Measurements from ENCODE around the gene KCNK15.

The KCNK15 gene

DNA sequence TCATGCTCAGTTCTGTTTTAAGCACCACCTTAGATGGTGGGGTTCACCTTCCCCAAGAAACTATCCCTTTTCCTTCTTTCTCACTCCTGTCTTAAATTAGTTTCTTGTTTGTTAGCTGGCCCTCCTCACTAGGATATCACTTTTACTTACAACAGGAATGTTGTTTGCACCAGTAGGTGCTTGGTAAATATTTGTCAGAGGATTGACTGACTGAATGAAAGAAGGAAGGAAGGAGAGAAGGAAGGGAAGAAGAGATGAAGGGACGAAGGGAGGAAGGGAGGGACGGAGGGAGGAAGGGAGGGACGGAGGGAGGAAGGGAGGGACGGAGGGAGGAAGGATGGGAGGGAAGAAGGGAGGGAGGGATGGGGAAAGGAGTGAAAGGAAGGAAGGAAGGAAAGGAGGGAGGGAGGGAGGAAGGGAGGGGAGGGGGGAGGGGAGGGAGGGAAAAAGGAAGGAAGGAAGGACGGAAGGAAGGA is 505 bp upstream of the KCNK15 start:
- H3K27ac ChIP-seq (ENCODE audit: low read depth, low read length) = no peak overlapping the region
- no peak overlapping the region for H2BK120ac ChIP-seq (ENCODE audit: low read depth, low read length)
- H3K4me3 ChIP-seq (ENCODE audit: low read length) = no peak overlapping the region
- H3K79me1 ChIP-seq (ENCODE audit: low read length) = no peaks in the 10 kb centered on the region
- H3K4ac ChIP-seq (ENCODE audit: low read depth, low read length) = no peak overlapping the region
- no peak overlapping the region for H3K23ac ChIP-seq (ENCODE audit: low read length)
- H2AK5ac ChIP-seq (ENCODE audit: low read length) = no peak overlapping the region
- H2BK15ac ChIP-seq (replicated peaks; ENCODE audit: low read depth) = no peak overlapping the region
- DNase-seq = no peak
- no peaks in the 10 kb centered on the region for H3K27me3 ChIP-seq (ENCODE audit: insufficient read depth, low read length, poor library complexity)
- no peak overlapping the region for H2BK5ac ChIP-seq (ENCODE audit: low read length)
- no peak overlapping the region for H4K8ac ChIP-seq (ENCODE audit: low read depth, low read length)
- no peaks in the 10 kb centered on the region for H3K36me3 ChIP-seq (ENCODE audit: control insufficient read depth, insufficient read depth, low read length)
- H4K5ac ChIP-seq (ENCODE audit: low read length) = no peak overlapping the region
- H3K9ac ChIP-seq (ENCODE audit: low read length) = no peak overlapping the region
- no peaks in the 10 kb centered on the region for H3K79me2 ChIP-seq (ENCODE audit: control insufficient read depth, insufficient read depth, low read length)
- no peak overlapping the region for H3K56ac ChIP-seq (ENCODE audit: low read length)
- H3K18ac ChIP-seq (ENCODE audit: low read length) = peak overlapping the region; percentile 65
- no peak overlapping the region for H3K4me2 ChIP-seq (ENCODE audit: low read length)
- WGBS (ENCODE audit: extremely low coverage, insufficient coverage, low lambda C conversion rate) = 54% methylated on average over 2 of the region's 5 CpGs
- H3K4me1 ChIP-seq (ENCODE audit: control insufficient read depth, low read depth, low read length) = peaks cover 2% of the 10 kb centered on the region

DNA sequence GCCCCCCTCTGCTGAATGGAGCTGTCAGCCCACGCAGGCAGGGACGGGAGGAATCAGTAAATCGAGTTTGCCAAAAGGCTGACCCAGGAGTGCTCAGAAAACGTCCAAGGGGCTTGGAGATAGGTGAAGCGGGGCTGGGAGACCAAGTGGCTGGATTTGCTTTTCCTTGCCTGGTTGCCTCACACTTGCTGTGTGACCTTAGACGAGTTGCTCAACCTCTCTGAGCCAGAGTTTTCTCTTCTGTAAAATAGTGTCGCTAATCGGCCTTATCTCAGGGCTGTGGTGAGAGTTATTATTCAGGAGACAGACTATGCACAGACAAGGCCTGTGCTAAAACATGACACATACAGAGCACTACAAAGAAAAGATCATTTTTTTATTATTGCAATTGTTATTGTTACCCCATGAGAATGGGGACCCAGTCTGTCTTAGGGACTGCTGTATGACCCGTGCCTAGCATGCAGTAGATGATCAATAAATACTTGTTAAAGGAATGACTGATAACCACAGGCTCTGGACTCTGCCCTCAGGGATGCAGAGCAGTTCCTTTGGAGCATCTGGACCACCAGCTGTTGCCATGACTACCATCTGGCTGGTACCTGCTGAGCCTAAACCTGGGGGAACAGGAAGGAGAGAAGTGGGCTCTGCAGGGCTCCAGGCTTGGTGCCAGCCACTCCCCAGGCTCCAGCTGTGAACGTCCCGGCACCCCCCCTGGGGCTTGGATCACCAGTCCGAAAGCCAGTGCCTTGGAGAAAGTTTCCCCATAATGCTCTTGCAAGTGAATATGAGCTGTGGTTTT is 901 bp downstream of the KCNK15 start:
- Histone ChIP-seq H3K27me3 (ENCODE audit: insufficient read depth, low read length, poor library complexity) (no peaks in the 10 kb centered on the region), H3K4me2 (ENCODE audit: low read length) (peak overlapping the region; percentile 65), H2BK120ac (ENCODE audit: low read depth, low read length) (no peak overlapping the region), H2BK5ac (ENCODE audit: low read length) (no peak overlapping the region), H2AK5ac (ENCODE audit: low read length) (no peak overlapping the region), H4K8ac (ENCODE audit: low read depth, low read length) (no peak overlapping the region), H3K4ac (ENCODE audit: low read depth, low read length) (no peak overlapping the region), H3K4me3 (ENCODE audit: low read length) (no peak overlapping the region), H3K23ac (ENCODE audit: low read length) (no peak overlapping the region), H3K9ac (ENCODE audit: low read length) (peak overlapping the region; percentile 61), H3K27ac (ENCODE audit: low read depth, low read length) (no peak overlapping the region), H3K79me2 (ENCODE audit: control insufficient read depth, insufficient read depth, low read length) (no peaks in the 10 kb centered on the region), H4K5ac (ENCODE audit: low read length) (no peak overlapping the region), H3K18ac (ENCODE audit: low read length) (no peak overlapping the region), H3K4me1 (ENCODE audit: control insufficient read depth, low read depth, low read length) (peaks cover 2% of the 10 kb centered on the region), H2BK15ac (replicated peaks; ENCODE audit: low read depth) (no peak overlapping the region), H3K79me1 (ENCODE audit: low read length) (no peaks in the 10 kb centered on the region), H3K36me3 (ENCODE audit: control insufficient read depth, insufficient read depth, low read length) (no peaks in the 10 kb centered on the region), H3K56ac (ENCODE audit: low read length) (peak overlapping the region; percentile 79)
- no CpG with 5 or more reads among the region's 12 CpGs for WGBS (ENCODE audit: extremely low coverage, insufficient coverage, low lambda C conversion rate)
- peak; percentile 74 for DNase-seq

DNA sequence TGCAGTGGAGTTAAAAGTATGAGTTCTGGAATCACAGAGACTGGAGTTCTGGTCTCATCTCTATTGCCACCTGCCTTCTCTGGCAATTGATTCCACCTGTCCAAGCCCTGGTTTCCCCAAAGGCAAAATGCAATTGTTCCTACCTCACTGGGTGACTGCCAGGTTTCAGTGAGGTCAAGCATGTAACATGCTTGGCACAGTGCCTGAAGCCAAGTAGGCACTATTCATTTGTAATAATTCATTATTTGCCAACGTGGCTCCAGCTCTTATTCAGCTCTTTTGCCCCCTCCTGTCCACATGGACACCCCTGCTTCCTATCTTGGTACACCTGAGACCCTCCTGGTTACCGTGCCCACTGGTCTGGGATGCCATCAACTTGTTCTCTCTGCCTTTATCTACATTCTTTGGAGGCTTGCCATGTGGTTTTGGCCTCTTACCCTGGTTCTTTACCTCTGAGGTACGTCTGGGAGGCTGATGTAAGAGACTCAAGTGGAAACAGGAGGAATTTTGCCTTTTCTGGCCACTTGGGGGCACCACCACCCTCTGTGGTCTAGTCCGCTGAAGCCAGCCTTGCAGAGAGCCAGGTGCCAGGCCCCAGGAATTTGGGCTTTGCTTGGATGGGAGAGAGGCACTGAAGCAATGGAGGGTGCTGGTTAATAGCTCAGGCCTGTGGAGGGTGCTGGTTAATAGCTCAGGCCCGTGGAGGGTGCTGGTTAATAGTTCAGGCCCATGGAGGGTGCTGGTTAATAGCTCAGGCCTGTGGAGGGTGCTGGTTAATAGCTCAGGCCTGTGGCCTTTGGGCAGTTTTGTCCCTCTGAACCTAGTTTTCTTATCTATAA is 1.7 kb downstream of the KCNK15 start:
- H3K18ac ChIP-seq (ENCODE audit: low read length) = no peak overlapping the region
- no peak overlapping the region for H3K4ac ChIP-seq (ENCODE audit: low read depth, low read length)
- no peak overlapping the region for H3K27ac ChIP-seq (ENCODE audit: low read depth, low read length)
- peaks cover 2% of the 10 kb centered on the region for H3K4me1 ChIP-seq (ENCODE audit: control insufficient read depth, low read depth, low read length)
- no peaks in the 10 kb centered on the region for H3K79me2 ChIP-seq (ENCODE audit: control insufficient read depth, insufficient read depth, low read length)
- WGBS (ENCODE audit: extremely low coverage, insufficient coverage, low lambda C conversion rate) = no CpG with 5 or more reads among the region's 5 CpGs
- no peak overlapping the region for H2BK5ac ChIP-seq (ENCODE audit: low read length)
- H3K4me2 ChIP-seq (ENCODE audit: low read length) = no peak overlapping the region
- no peaks in the 10 kb centered on the region for H3K79me1 ChIP-seq (ENCODE audit: low read length)
- H3K56ac ChIP-seq (ENCODE audit: low read length) = no peak overlapping the region
- no peak overlapping the region for H3K4me3 ChIP-seq (ENCODE audit: low read length)
- H3K9ac ChIP-seq (ENCODE audit: low read length) = no peak overlapping the region
- no peak overlapping the region for H2AK5ac ChIP-seq (ENCODE audit: low read length)
- H3K23ac ChIP-seq (ENCODE audit: low read length) = no peak overlapping the region
- no peak overlapping the region for H4K8ac ChIP-seq (ENCODE audit: low read depth, low read length)
- H3K27me3 ChIP-seq (ENCODE audit: insufficient read depth, low read length, poor library complexity) = no peaks in the 10 kb centered on the region
- no peak overlapping the region for H2BK15ac ChIP-seq (replicated peaks; ENCODE audit: low read depth)
- no peak overlapping the region for H4K5ac ChIP-seq (ENCODE audit: low read length)
- H2BK120ac ChIP-seq (ENCODE audit: low read depth, low read length) = no peak overlapping the region
- no peaks in the 10 kb centered on the region for H3K36me3 ChIP-seq (ENCODE audit: control insufficient read depth, insufficient read depth, low read length)
- peak; percentile 94 for DNase-seq

DNA sequence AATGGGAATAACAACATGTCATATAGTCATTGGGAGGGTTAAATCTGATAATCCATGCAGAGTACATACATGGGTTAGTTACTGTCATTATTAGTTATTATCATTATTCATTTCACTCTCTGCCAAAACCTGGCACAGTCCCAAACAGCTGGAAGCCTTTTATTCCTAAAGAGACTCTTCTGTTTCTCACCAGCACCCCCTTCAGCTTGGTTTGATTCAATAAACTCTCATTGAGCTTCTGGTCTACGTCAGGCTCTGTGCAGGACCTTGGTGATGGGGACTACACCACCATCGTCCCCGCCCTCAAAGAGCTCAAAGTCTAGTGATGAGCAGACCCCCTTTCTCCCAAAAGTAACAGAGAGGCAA is 2.3 kb downstream of the KCNK15 start:
- Histone ChIP-seq H2AK5ac (ENCODE audit: low read length) (no peak overlapping the region), H3K4ac (ENCODE audit: low read depth, low read length) (no peak overlapping the region), H3K4me1 (ENCODE audit: control insufficient read depth, low read depth, low read length) (peaks cover 2% of the 10 kb centered on the region), H3K79me2 (ENCODE audit: control insufficient read depth, insufficient read depth, low read length) (no peaks in the 10 kb centered on the region), H3K4me2 (ENCODE audit: low read length) (no peak overlapping the region), H3K27ac (ENCODE audit: low read depth, low read length) (no peak overlapping the region), H4K5ac (ENCODE audit: low read length) (no peak overlapping the region), H2BK120ac (ENCODE audit: low read depth, low read length) (no peak overlapping the region), H3K27me3 (ENCODE audit: insufficient read depth, low read length, poor library complexity) (no peaks in the 10 kb centered on the region), H2BK15ac (replicated peaks; ENCODE audit: low read depth) (no peak overlapping the region), H3K79me1 (ENCODE audit: low read length) (no peaks in the 10 kb centered on the region), H3K18ac (ENCODE audit: low read length) (no peak overlapping the region), H3K36me3 (ENCODE audit: control insufficient read depth, insufficient read depth, low read length) (no peaks in the 10 kb centered on the region), H3K4me3 (ENCODE audit: low read length) (no peak overlapping the region), H3K23ac (ENCODE audit: low read length) (no peak overlapping the region), H2BK5ac (ENCODE audit: low read length) (no peak overlapping the region), H4K8ac (ENCODE audit: low read depth, low read length) (no peak overlapping the region), H3K56ac (ENCODE audit: low read length) (no peak overlapping the region), H3K9ac (ENCODE audit: low read length) (no peak overlapping the region)
- WGBS (ENCODE audit: extremely low coverage, insufficient coverage, low lambda C conversion rate) = no CpG with 5 or more reads among the region's 3 CpGs
- DNase-seq = no peak

DNA sequence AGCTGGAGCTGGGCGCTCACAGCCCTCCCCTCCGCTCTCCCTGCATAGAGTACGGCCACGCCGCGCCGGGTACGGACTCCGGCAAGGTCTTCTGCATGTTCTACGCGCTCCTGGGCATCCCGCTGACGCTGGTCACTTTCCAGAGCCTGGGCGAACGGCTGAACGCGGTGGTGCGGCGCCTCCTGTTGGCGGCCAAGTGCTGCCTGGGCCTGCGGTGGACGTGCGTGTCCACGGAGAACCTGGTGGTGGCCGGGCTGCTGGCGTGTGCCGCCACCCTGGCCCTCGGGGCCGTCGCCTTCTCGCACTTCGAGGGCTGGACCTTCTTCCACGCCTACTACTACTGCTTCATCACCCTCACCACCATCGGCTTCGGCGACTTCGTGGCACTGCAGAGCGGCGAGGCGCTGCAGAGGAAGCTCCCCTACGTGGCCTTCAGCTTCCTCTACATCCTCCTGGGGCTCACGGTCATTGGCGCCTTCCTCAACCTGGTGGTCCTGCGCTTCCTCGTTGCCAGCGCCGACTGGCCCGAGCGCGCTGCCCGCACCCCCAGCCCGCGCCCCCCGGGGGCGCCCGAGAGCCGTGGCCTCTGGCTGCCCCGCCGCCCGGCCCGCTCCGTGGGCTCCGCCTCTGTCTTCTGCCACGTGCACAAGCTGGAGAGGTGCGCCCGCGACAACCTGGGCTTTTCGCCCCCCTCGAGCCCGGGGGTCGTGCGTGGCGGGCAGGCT is 4.6 kb downstream of the KCNK15 start:
- Histone ChIP-seq H3K56ac (ENCODE audit: low read length) (no peak overlapping the region), H2BK15ac (replicated peaks; ENCODE audit: low read depth) (no peak overlapping the region), H3K9ac (ENCODE audit: low read length) (no peak overlapping the region), H4K5ac (ENCODE audit: low read length) (no peak overlapping the region), H3K4me3 (ENCODE audit: low read length) (no peak overlapping the region), H3K36me3 (ENCODE audit: control insufficient read depth, insufficient read depth, low read length) (no peaks in the 10 kb centered on the region), H2BK120ac (ENCODE audit: low read depth, low read length) (no peak overlapping the region), H3K23ac (ENCODE audit: low read length) (no peak overlapping the region), H3K4me2 (ENCODE audit: low read length) (no peak overlapping the region), H3K4ac (ENCODE audit: low read depth, low read length) (no peak overlapping the region), H4K8ac (ENCODE audit: low read depth, low read length) (no peak overlapping the region), H2BK5ac (ENCODE audit: low read length) (no peak overlapping the region), H2AK5ac (ENCODE audit: low read length) (no peak overlapping the region), H3K79me1 (ENCODE audit: low read length) (no peaks in the 10 kb centered on the region), H3K79me2 (ENCODE audit: control insufficient read depth, insufficient read depth, low read length) (no peaks in the 10 kb centered on the region), H3K27ac (ENCODE audit: low read depth, low read length) (no peak overlapping the region), H3K18ac (ENCODE audit: low read length) (no peak overlapping the region), H3K4me1 (ENCODE audit: control insufficient read depth, low read depth, low read length) (peaks cover 2% of the 10 kb centered on the region), H3K27me3 (ENCODE audit: insufficient read depth, low read length, poor library complexity) (no peaks in the 10 kb centered on the region)
- no CpG with 5 or more reads among the region's 73 CpGs for WGBS (ENCODE audit: extremely low coverage, insufficient coverage, low lambda C conversion rate)
- DNase-seq = no peak

Measured in mesendoderm (in vitro differentiated cells).